Fibroblast of the aortic adventitia (primary cell): ENCODE measurements around the gene IQCH. TPM values are rescaled to one million over a fixed set of nuclear protein-coding genes. Genes with fewer than 3 reads are reported as not detected.
A peak's percentile ranks its signal among the peaks of the same experiment; 100 is the strongest.

Experiments
- DNase-seq: peaks from one replicate; pipeline ENCODE4 v3.0.0-alpha.2; 2010; ENCODE audit warnings: low read depth
- H3K4me3 ChIP-seq: 2 replicates; pipeline ENCODE4 v1.5.1; 2011; ENCODE audit warnings: low read depth, mild to moderate bottlenecking, control low read depth, low read length, moderate library complexity
- CTCF ChIP-seq: IDR thresholded peaks from 2 replicates; pipeline ENCODE4 v1.5.1; 2011; ENCODE audit warnings: mild to moderate bottlenecking, low read length, control low read depth, inconsistent platforms; ENCODE audit not compliant: insufficient read depth
- total RNA-seq: library from RNA; depleted of rRNA; stranded (reverse); fragments of >200 nt; gene quantifications from 2 replicates; pipeline ENCODE4 v1.2.3, GENCODE V29; 2012; ENCODE audit warnings: low replicate concordance

IQCH gene
- total RNA-seq, 1 donor, result 3.6 TPM

GRCh38 chr15:67296684-67297083, 42.1 kb downstream of the IQCH start:
- no peak for DNase-seq
- TF ChIP-seq CTCF, result no peak
- H3K4me3 ChIP-seq, result no peak overlapping the region

DNA sequence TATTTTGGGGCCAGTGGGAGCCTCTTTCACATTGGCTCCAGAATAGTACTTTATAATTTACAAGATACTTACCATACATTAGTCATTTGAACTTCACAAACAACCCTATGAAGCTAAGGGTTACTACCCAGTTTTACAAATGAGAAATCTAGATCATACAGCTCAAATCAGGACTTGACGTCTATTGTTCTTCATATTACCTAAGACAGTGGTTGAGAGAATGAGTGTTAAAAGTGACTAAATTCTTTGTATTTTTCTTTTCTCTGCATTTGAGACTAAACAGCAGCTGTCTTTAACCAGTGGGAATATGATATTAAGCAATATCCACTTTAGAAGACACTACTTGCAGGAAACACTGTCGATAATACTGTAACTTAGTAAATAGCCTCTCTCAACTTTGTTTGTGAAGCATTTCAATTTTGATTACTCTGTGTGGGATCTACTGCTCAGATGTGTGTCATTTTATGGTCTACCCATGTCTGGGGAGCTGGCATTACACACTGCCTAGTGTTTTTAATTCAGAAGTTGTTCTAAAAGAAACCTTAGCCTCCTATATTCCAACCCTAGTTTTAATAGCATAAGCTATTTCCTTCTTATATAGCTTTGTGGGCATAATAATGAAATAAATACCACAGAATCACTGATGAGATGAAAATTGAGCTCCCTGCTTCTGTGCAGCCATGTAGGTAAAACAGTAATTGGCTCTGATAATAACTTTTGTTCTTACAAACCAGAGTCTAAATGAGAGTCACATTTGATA, 45.9 kb downstream of the IQCH start:
- TF ChIP-seq CTCF, result no peak
- DNase-seq, result peak; percentile 2
- no peak overlapping the region for H3K4me3 ChIP-seq

GRCh38 chr15:67303490-67304363, 49.1 kb downstream of the IQCH start:
- TF ChIP-seq CTCF, result peak; percentile 41
- DNase-seq, result peak; percentile 65
- no peak overlapping the region for H3K4me3 ChIP-seq

DNA sequence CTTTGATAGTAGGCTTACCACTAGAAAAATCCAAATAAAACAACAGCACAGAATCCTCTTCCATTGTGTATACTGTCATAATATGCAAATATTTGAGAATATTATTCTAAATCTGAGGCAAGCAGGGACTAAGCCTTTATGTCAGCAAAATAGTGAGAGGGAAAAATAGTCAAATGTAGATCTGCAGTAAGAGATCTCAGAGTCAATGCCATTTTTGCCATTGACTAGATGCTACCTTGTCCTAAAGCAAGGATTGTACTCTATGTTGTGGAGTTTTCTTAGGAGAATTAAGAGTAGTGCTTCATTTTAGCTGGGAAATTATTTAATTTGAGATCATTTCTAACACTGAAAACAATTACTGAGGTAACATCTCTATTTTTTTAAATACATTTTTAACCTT, 50.2 kb downstream of the IQCH start:
- no peak for TF ChIP-seq CTCF
- no peak overlapping the region for H3K4me3 ChIP-seq
- DNase-seq, result no peak

DNA sequence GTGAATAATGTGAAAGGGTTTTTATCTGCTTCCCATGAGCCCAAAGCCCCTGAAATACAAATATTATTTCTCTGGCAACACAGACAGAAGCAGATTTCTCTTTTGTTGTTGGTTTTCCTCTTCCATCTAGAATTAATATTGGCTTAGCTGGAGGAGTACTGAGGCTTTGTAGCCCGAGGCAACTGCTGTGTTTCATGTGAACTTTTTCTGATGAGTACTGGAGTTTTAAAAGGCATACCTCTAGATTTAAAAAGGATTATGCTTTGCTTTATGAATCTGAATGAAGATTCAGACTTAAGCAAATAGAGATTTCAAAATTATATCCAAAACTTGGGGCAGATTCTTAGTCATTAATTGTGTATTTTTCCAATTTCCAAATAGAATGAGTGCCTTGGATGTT, 50.9 kb downstream of the IQCH start:
- no peak for DNase-seq
- TF ChIP-seq CTCF, result no peak
- no peak overlapping the region for H3K4me3 ChIP-seq

DNA sequence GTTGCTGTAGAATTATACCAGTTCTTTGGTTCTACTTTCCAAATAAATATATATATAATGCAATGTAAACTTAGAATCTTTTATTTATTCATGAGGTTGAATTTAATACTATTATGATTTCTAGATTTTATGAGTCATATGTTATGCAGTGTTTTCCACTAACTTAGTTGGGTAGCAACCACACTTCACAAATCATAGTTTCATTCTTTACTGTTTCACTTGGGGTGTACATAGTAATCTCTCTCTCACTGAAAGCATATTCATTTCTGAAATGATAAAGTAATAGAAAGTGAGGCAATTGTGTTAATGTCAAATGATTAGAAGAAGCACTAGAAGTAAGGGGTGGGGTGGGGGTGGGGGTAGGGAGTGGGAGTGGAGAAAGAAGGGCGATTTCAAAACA, 52.6 kb downstream of the IQCH start:
- no peak for TF ChIP-seq CTCF
- H3K4me3 ChIP-seq, result no peak overlapping the region
- peak; percentile 25 for DNase-seq
